Colonic mucosa (tissue), 4 donors: ENCODE results near the gene DIPK1B. TPM values are rescaled to one million over a fixed set of nuclear protein-coding genes. Genes with fewer than 3 reads are reported as not detected.
A peak's percentile ranks its signal among the peaks of the same experiment; 100 is the strongest.

ENCODE experiments used
- DNase-seq: peaks from one replicate; pipeline ENCODE4 v3.0.0-alpha.2; 2020
- H3K27ac ChIP-seq: fragments of 200-600 bp; one replicate; pipeline ENCODE4 v1.8.0; 2021
- H3K27me3 ChIP-seq: fragments of 200-600 bp; one replicate; pipeline ENCODE4 v1.8.0; 2021
- H3K36me3 ChIP-seq: fragments of 200-600 bp; one replicate; pipeline ENCODE4 v1.8.0; 2021
- H3K4me1 ChIP-seq: fragments of 200-600 bp; one replicate; pipeline ENCODE4 v1.8.0; 2021; ENCODE audit warnings: mild to moderate bottlenecking
- H3K4me3 ChIP-seq: fragments of 200-600 bp; one replicate; pipeline ENCODE4 v1.8.0; 2021
- H3K9ac ChIP-seq, 2 donors: one replicate each; pipeline ENCODE4 v1.7.0; 2013; ENCODE audit warnings: control low read depth in 2 of 2, low read depth in 2 of 2, low read length in 2 of 2
- H3K9me3 ChIP-seq: fragments of 200-600 bp; one replicate; pipeline ENCODE4 v1.8.0; 2021
- CTCF ChIP-seq: fragments of 200-600 bp; IDR thresholded peaks from one replicate; pipeline ENCODE4 v1.8.0; 2022; ENCODE audit warnings: antibody characterized with exemption, mild to moderate bottlenecking
- intact Hi-C: fragments of 100-400 bp; cut with DNase I; formaldehyde crosslinking; loops from one replicate; pipeline ENCODE4 v1.14.1; 2022
- total RNA-seq, 2 donors: library from RNA; stranded (reverse); fragmentation: NEBNext Ultra II Directional in 1 of 2; extraction: Animal tissue kit (Norgen Biotek cat#: 25700) in 1 of 2; gene quantifications; one replicate each; pipeline ENCODE4 v1.2.1, GENCODE V29; 2021
- donor health status: healthy.
- donor health status: DM: no; HTN: no; CAD: no.
- donor health status: DM: no; HTN: no; CAD: no.

The DIPK1B gene
- total RNA-seq, 2 donors from 2014 or later: 0.82 to 2.8 TPM

DNA sequence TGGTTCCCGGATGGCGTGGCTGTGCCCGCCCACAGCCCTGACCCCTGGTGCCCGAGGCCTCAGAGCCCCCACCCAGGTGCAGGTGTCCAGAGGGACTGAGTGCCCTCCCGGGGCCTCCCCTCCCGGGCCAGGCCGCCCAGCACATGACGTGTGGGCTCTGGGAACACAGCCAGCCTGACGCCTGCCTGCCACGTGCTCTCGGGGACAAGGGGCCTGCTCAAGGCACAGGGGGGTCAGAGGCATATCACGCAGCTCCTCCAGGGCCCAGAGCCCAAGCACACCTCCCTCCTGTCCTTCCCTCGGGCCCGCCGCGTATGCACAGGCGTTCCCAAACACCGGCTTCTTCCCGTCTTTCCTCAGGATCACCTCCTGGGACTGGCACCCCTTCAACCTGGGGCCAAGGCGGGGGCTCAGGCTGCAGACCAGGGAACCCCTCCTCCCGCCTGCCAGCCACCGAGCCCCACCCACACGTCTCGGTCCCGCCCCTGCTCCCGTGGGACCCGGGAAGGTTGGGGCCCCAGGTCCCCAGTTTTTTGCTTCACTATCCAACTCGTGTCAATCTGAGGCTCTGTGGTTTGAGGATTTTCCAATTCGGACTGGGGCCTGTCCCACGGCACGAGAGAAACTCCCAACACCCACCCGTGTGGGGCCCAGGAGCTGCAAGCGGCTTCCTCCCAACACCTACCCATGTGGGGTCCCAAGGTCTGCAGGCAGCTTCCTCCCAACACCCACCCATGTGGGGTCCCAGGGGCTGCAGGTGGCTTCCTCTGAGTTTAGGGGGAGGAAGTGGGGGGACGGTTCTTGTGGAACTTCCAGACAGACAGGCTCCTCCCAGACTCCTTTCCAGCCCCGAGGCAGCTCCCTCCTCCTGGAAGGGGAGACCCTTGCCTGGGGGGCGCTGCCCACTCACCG, 28.9 kb downstream of the DIPK1B start:
- intact Hi-C loops: no loop called here
- TF ChIP-seq CTCF: no peak
- Histone ChIP-seq H3K4me3 (no peak overlapping the region), H3K36me3 (no peaks in the 10 kb centered on the region), H3K9me3 (no peaks in the 10 kb centered on the region), H3K27ac (no peak overlapping the region), H3K9ac (no peak overlapping the region), H3K4me1 (no peaks in the 10 kb centered on the region), H3K27me3 (peaks cover 27% of the 10 kb centered on the region)
- no peak for DNase-seq

DNA sequence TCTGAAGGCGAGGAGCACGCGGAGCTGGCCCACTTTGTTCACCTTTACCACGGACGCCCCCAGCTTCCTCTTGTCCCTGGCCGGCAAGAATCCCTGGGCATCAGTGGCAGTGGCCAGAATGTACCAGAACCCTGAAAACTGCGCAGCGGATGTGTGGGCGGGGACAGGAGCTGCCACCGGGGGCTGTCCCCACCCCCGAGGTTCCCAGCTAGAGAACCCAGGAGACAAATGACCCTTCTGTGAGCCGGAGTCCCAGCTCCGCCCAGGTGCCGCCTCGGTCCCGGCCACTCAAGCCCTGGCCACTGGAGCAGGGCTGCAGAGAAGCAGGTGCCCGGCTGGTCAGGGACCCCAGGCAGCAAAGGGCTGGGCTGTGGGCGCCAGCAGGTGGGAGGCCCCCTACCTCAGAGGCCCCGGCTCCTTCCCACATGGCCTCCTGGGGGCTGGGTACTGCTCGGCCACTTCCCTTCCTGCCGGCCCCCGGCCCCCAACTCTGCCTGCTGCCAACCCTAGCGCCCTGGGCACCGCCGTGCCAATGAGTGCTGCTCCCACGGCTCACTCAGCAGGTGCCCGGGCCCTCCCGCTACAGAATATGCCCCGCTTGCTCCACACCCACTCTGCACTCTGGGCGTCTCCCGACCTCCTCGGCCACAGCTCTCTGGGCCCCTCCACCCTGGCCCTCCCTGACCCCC, 29.7 kb downstream of the DIPK1B start:
- H3K27ac ChIP-seq: no peak overlapping the region
- H3K4me3 ChIP-seq: peak overlapping the region; percentile 5
- H3K27me3 ChIP-seq: peaks cover 27% of the 10 kb centered on the region
- DNase-seq: no peak
- no peak overlapping the region for H3K9ac ChIP-seq
- H3K9me3 ChIP-seq: no peaks in the 10 kb centered on the region
- H3K36me3 ChIP-seq: no peaks in the 10 kb centered on the region
- no peak for TF ChIP-seq CTCF
- intact Hi-C loops: no loop called here
- no peaks in the 10 kb centered on the region for H3K4me1 ChIP-seq

- no peak for DNase-seq
- no peaks in the 10 kb centered on the region for H3K4me1 ChIP-seq
- no peak for TF ChIP-seq CTCF
- H3K4me3 ChIP-seq: peak within 1 kb of the TSS; percentile 5
- H3K27me3 ChIP-seq: peaks cover 27% of the 10 kb centered on the region
- H3K9me3 ChIP-seq: no peaks in the 10 kb centered on the region
- H3K9ac ChIP-seq: no peak within 1 kb of the TSS
- H3K27ac ChIP-seq: no peak within 1 kb of the TSS
- H3K36me3 ChIP-seq: no peaks in the 10 kb centered on the region
- intact Hi-C loops: no loop called here
These were observed 30.4 kb downstream of the DIPK1B start, which contains the start of gene LCN10 for GRCh38 chr9:136742591-136743391. LCN10 (minus strand) TSS chr9:136742940; CDS start chr9:136742903, 37 bp downstream.

- H3K9ac ChIP-seq: no peak overlapping the region
- no peaks in the 10 kb centered on the region for H3K36me3 ChIP-seq
- peaks cover 27% of the 10 kb centered on the region for H3K27me3 ChIP-seq
- DNase-seq: no peak
- intact Hi-C loops: no loop called here
- H3K27ac ChIP-seq: no peak overlapping the region
- H3K4me1 ChIP-seq: no peaks in the 10 kb centered on the region
- H3K9me3 ChIP-seq: no peaks in the 10 kb centered on the region
- no peak overlapping the region for H3K4me3 ChIP-seq
- TF ChIP-seq CTCF: no peak
These were observed 31.4 kb downstream of the DIPK1B start for GRCh38 chr9:136743639-136744211.

DNA sequence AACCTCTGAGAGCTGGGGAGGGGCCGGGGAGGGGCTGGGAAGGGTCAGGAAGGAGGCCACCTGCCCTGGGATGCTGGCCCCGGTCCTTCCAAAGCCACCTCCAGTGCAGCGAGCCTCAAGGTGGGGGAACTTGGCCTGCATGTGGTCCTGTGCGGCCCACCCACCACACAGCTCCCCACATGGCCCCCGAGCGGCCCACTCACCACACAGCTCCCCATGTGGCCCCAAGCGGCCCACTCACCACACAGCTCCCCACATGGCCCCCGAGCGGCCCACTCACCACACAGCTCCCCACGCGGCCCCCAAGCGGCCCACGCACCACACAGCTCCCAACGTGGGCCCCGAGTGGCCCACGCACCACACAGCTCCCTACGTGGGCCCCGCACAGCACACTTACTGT, 32.4 kb downstream of the DIPK1B start:
- TF ChIP-seq CTCF: no peak
- no peak overlapping the region for H3K27ac ChIP-seq

More for the DNA sequence above, 32.4 kb downstream of the DIPK1B start:
- H3K4me1 ChIP-seq: no peaks in the 10 kb centered on the region
- H3K9me3 ChIP-seq: no peaks in the 10 kb centered on the region
- no peak overlapping the region for H3K4me3 ChIP-seq
- peaks cover 27% of the 10 kb centered on the region for H3K27me3 ChIP-seq
- H3K9ac ChIP-seq: no peak overlapping the region
- no peaks in the 10 kb centered on the region for H3K36me3 ChIP-seq
- no peak for DNase-seq
- intact Hi-C loops: no loop called here
